Measurements from ENCODE around the gene HYAL3. TPM values are rescaled to one million over a fixed set of nuclear protein-coding genes. Genes with fewer than 3 reads are reported as not detected.
"Not testable (repeated sequence)": the region's sequence is repeated elsewhere in the genome, so short reads cannot be mapped to it uniquely, and the experiment has no call there.

Gene HYAL3
- total RNA-seq, 1 experiment from 2014 or later = 3.0 TPM

- DNase-seq (ENCODE audit: low read depth) = no peak
Measured at GRCh38 chr3:50290161-50290641, 9.0 kb downstream of the HYAL3 start.

GRCh38 chr3:50289130-50289529, 10.1 kb downstream of the HYAL3 start:
- no peak for DNase-seq (ENCODE audit: low read depth)

GRCh38 chr3:50288387-50289007, 10.7 kb downstream of the HYAL3 start:
- DNase-seq (ENCODE audit: low read depth) = no peak

- no peak for DNase-seq (ENCODE audit: low read depth)
Measured at GRCh38 chr3:50287262-50287661, 11.9 kb downstream of the HYAL3 start.

- DNase-seq (ENCODE audit: low read depth) = no peak
Measured at GRCh38 chr3:50286322-50287227, 12.6 kb downstream of the HYAL3 start.

GRCh38 chr3:50284121-50284520, 15.1 kb downstream of the HYAL3 start:
- not testable (repeated sequence) for DNase-seq (ENCODE audit: low read depth)

GRCh38 chr3:50279255-50280016, 19.8 kb downstream of the HYAL3 start:
- no peak for DNase-seq (ENCODE audit: low read depth)

- no peak for DNase-seq (ENCODE audit: low read depth)
Measured at GRCh38 chr3:50278880-50279224, 20.4 kb downstream of the HYAL3 start, which contains the start of gene LSMEM2. TSS of gene LSMEM2 (plus strand) at chr3:50279087. CDS start at chr3:50279114, 27 bp downstream.

- DNase-seq (ENCODE audit: low read depth) = no peak
Measured at GRCh38 chr3:50278123-50278879, 20.9 kb downstream of the HYAL3 start.

GRCh38 chr3:50276762-50277101, 22.5 kb downstream of the HYAL3 start:
- no peak for DNase-seq (ENCODE audit: low read depth)

GRCh38 chr3:50275996-50276761, 23.0 kb downstream of the HYAL3 start:
- no peak for DNase-seq (ENCODE audit: low read depth)

- DNase-seq (ENCODE audit: low read depth) = no peak
Measured at GRCh38 chr3:50275141-50275995, 23.8 kb downstream of the HYAL3 start.

- peak; percentile 35 for DNase-seq (ENCODE audit: low read depth)
Measured at GRCh38 chr3:50274371-50275104, 24.7 kb downstream of the HYAL3 start.

GRCh38 chr3:50273689-50274065, 25.5 kb downstream of the HYAL3 start:
- no peak for DNase-seq (ENCODE audit: low read depth)

- DNase-seq (ENCODE audit: low read depth) = peak; percentile 70
Measured at GRCh38 chr3:50272911-50273688, 26.1 kb downstream of the HYAL3 start.

GRCh38 chr3:50272538-50272910, 26.7 kb downstream of the HYAL3 start:
- not testable (repeated sequence) for DNase-seq (ENCODE audit: low read depth)

- DNase-seq (ENCODE audit: low read depth) = no peak
Measured at GRCh38 chr3:50271314-50271936, 27.8 kb downstream of the HYAL3 start.
